ENCODE data around the gene FGFR3.
A peak's percentile ranks its signal among the peaks of the same experiment; 100 is the strongest.

FGFR3 gene

GRCh38 chr4:1808396-1808795 lies 15.3 kb downstream of the FGFR3 start:
- Histone ChIP-seq H3K27ac (ENCODE audit: low read length) (no peak overlapping the region), H3K27me3 (ENCODE audit: low read depth, low read length) (no peaks in the 10 kb centered on the region), H3K9me3 (ENCODE audit: insufficient read depth, low read length) (no peaks in the 10 kb centered on the region), H3K36me3 (replicated peaks; ENCODE audit: low read depth, low read length) (no peaks in the 10 kb centered on the region), H3K79me2 (ENCODE audit: low read length) (no peaks in the 10 kb centered on the region), H2AFZ (ENCODE audit: low read depth, low read length) (no peak overlapping the region), H4K20me1 (ENCODE audit: insufficient read depth, low read length) (no peaks in the 10 kb centered on the region), H3K4me1 (ENCODE audit: low read length) (no peaks in the 10 kb centered on the region), H3K9ac (ENCODE audit: low read length) (no peak overlapping the region), H3K4me2 (ENCODE audit: low read length) (no peak overlapping the region), H3K4me3 (ENCODE audit: low read length) (no peak overlapping the region)
- TF ChIP-seq EZH2phosphoT487 (IDR thresholded peaks at IDR 0.05; ENCODE audit: low read depth) = no peak
- TF ChIP-seq CTCF (IDR thresholded peaks at IDR 0.05; ENCODE audit: low read depth, low read length) = no peak

GRCh38 chr4:1808851-1809753 lies 16.0 kb downstream of the FGFR3 start:
- H3K9ac ChIP-seq (ENCODE audit: low read length) = no peak overlapping the region
- no peaks in the 10 kb centered on the region for H3K9me3 ChIP-seq (ENCODE audit: insufficient read depth, low read length)
- H3K4me1 ChIP-seq (ENCODE audit: low read length) = no peaks in the 10 kb centered on the region
- H3K4me2 ChIP-seq (ENCODE audit: low read length) = no peak overlapping the region
- H3K36me3 ChIP-seq (replicated peaks; ENCODE audit: low read depth, low read length) = no peaks in the 10 kb centered on the region
- H3K4me3 ChIP-seq (ENCODE audit: low read length) = no peak overlapping the region
- TF ChIP-seq CTCF (IDR thresholded peaks at IDR 0.05; ENCODE audit: low read depth, low read length) (no peak), EZH2phosphoT487 (IDR thresholded peaks at IDR 0.05; ENCODE audit: low read depth) (no peak)
- no peak overlapping the region for H3K27ac ChIP-seq (ENCODE audit: low read length)
- no peaks in the 10 kb centered on the region for H4K20me1 ChIP-seq (ENCODE audit: insufficient read depth, low read length)
- no peaks in the 10 kb centered on the region for H3K27me3 ChIP-seq (ENCODE audit: low read depth, low read length)
- H2AFZ ChIP-seq (ENCODE audit: low read depth, low read length) = no peak overlapping the region
- H3K79me2 ChIP-seq (ENCODE audit: low read length) = no peaks in the 10 kb centered on the region

GRCh38 chr4:1809754-1810502 lies 16.8 kb downstream of the FGFR3 start:
- Histone ChIP-seq H3K9ac (ENCODE audit: low read length) (no peak overlapping the region), H3K36me3 (replicated peaks; ENCODE audit: low read depth, low read length) (peaks cover 3% of the 10 kb centered on the region), H3K4me2 (ENCODE audit: low read length) (no peak overlapping the region), H3K4me1 (ENCODE audit: low read length) (no peaks in the 10 kb centered on the region), H4K20me1 (ENCODE audit: insufficient read depth, low read length) (no peaks in the 10 kb centered on the region), H3K9me3 (ENCODE audit: insufficient read depth, low read length) (no peaks in the 10 kb centered on the region), H3K27me3 (ENCODE audit: low read depth, low read length) (no peaks in the 10 kb centered on the region), H3K27ac (ENCODE audit: low read length) (no peak overlapping the region), H3K79me2 (ENCODE audit: low read length) (no peaks in the 10 kb centered on the region), H3K4me3 (ENCODE audit: low read length) (no peak overlapping the region), H2AFZ (ENCODE audit: low read depth, low read length) (no peak overlapping the region)
- TF ChIP-seq CTCF (IDR thresholded peaks at IDR 0.05; ENCODE audit: low read depth, low read length) (peak; percentile 89), EZH2phosphoT487 (IDR thresholded peaks at IDR 0.05; ENCODE audit: low read depth) (no peak)

GRCh38 chr4:1810765-1811164 lies 17.7 kb downstream of the FGFR3 start:
- H3K27me3 ChIP-seq (ENCODE audit: low read depth, low read length) = no peaks in the 10 kb centered on the region
- no peaks in the 10 kb centered on the region for H3K79me2 ChIP-seq (ENCODE audit: low read length)
- no peak overlapping the region for H3K9ac ChIP-seq (ENCODE audit: low read length)
- H3K4me2 ChIP-seq (ENCODE audit: low read length) = no peak overlapping the region
- H3K27ac ChIP-seq (ENCODE audit: low read length) = no peak overlapping the region
- H4K20me1 ChIP-seq (ENCODE audit: insufficient read depth, low read length) = no peaks in the 10 kb centered on the region
- TF ChIP-seq CTCF (IDR thresholded peaks at IDR 0.05; ENCODE audit: low read depth, low read length) (no peak), EZH2phosphoT487 (IDR thresholded peaks at IDR 0.05; ENCODE audit: low read depth) (no peak)
- peaks cover 7% of the 10 kb centered on the region for H3K36me3 ChIP-seq (replicated peaks; ENCODE audit: low read depth, low read length)
- no peak overlapping the region for H2AFZ ChIP-seq (ENCODE audit: low read depth, low read length)
- no peaks in the 10 kb centered on the region for H3K9me3 ChIP-seq (ENCODE audit: insufficient read depth, low read length)
- no peaks in the 10 kb centered on the region for H3K4me1 ChIP-seq (ENCODE audit: low read length)
- no peak overlapping the region for H3K4me3 ChIP-seq (ENCODE audit: low read length)
